ENCODE data around the gene ADD1. TPM values are rescaled to one million over a fixed set of nuclear protein-coding genes. Genes with fewer than 3 reads are reported as not detected.

The ADD1 gene
- total RNA-seq, 1 donor from 2014 or later = 240 TPM

- TF ChIP-seq, protein P1, sequence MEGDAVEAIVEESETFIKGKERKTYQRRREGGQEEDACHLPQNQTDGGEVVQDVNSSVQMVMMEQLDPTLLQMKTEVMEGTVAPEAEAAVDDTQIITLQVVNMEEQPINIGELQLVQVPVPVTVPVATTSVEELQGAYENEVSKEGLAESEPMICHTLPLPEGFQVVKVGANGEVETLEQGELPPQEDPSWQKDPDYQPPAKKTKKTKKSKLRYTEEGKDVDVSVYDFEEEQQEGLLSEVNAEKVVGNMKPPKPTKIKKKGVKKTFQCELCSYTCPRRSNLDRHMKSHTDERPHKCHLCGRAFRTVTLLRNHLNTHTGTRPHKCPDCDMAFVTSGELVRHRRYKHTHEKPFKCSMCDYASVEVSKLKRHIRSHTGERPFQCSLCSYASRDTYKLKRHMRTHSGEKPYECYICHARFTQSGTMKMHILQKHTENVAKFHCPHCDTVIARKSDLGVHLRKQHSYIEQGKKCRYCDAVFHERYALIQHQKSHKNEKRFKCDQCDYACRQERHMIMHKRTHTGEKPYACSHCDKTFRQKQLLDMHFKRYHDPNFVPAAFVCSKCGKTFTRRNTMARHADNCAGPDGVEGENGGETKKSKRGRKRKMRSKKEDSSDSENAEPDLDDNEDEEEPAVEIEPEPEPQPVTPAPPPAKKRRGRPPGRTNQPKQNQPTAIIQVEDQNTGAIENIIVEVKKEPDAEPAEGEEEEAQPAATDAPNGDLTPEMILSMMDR (IDR thresholded peaks at IDR 0.05) = peak; percentile 42
- Mint-ChIP-seq H3K27me3 (ENCODE audit: low read depth) (no peaks in the 10 kb centered on the region), H3K36me3 (ENCODE audit: low read depth) (peaks cover 4% of the 10 kb centered on the region), H3K4me1 (ENCODE audit: low read depth) (peaks cover 45% of the 10 kb centered on the region), H3K27ac (ENCODE audit: unreplicated experiment) (peak overlapping the region; percentile 95), H3K4me3 (ENCODE audit: unreplicated experiment) (peak overlapping the region; percentile 86), H3K9me3 (ENCODE audit: low read depth) (no peaks in the 10 kb centered on the region)
- no peak for DNase-seq (ENCODE audit: low spot score)
Measured at GRCh38 chr4:2961811-2962441, 118.3 kb downstream of the ADD1 start.

GRCh38 chr4:2962614-2963174, 119.0 kb downstream of the ADD1 start:
- no peaks in the 10 kb centered on the region for H3K36me3 Mint-ChIP-seq (ENCODE audit: low read depth)
- no peaks in the 10 kb centered on the region for H3K27me3 Mint-ChIP-seq (ENCODE audit: low read depth)
- H3K4me1 Mint-ChIP-seq (ENCODE audit: low read depth) = peaks cover 42% of the 10 kb centered on the region
- DNase-seq (ENCODE audit: low spot score) = no peak
- H3K4me3 Mint-ChIP-seq (ENCODE audit: unreplicated experiment) = peak overlapping the region; percentile 86
- TF ChIP-seq, protein P1 (IDR thresholded peaks at IDR 0.05) = no peak
- H3K9me3 Mint-ChIP-seq (ENCODE audit: low read depth) = no peaks in the 10 kb centered on the region
- H3K27ac Mint-ChIP-seq (ENCODE audit: unreplicated experiment) = peak overlapping the region; percentile 95

GRCh38 chr4:2963175-2963965, 119.7 kb downstream of the ADD1 start, which contains the start of the genes GRK4 and NOP14:
Gene GRK4, plus strand, starts transcription at chr4:2963571. Its CDS starts 500 bp downstream, at chr4:2964071.
Gene NOP14, minus strand, starts transcription at chr4:2963406. Its CDS starts 87 bp downstream, at chr4:2963319.
- H3K4me3 Mint-ChIP-seq (ENCODE audit: unreplicated experiment) = peak within 1 kb of the TSS; percentile 92
- no peaks in the 10 kb centered on the region for H3K36me3 Mint-ChIP-seq (ENCODE audit: low read depth)
- no peaks in the 10 kb centered on the region for H3K9me3 Mint-ChIP-seq (ENCODE audit: low read depth)
- TF ChIP-seq, protein P1 (IDR thresholded peaks at IDR 0.05) = peak; percentile 75
- H3K4me1 Mint-ChIP-seq (ENCODE audit: low read depth) = peaks cover 37% of the 10 kb centered on the region
- H3K27me3 Mint-ChIP-seq (ENCODE audit: low read depth) = no peaks in the 10 kb centered on the region
- peak within 1 kb of the TSS; percentile 95 for H3K27ac Mint-ChIP-seq (ENCODE audit: unreplicated experiment)
- DNase-seq (ENCODE audit: low spot score) = peak; percentile 99

- Mint-ChIP-seq H3K27ac (ENCODE audit: unreplicated experiment) (peak overlapping the region; percentile 78), H3K4me1 (ENCODE audit: low read depth) (peaks cover 32% of the 10 kb centered on the region), H3K4me3 (ENCODE audit: unreplicated experiment) (peak overlapping the region; percentile 92), H3K9me3 (ENCODE audit: low read depth) (no peaks in the 10 kb centered on the region), H3K27me3 (ENCODE audit: low read depth) (no peaks in the 10 kb centered on the region), H3K36me3 (ENCODE audit: low read depth) (no peaks in the 10 kb centered on the region)
- DNase-seq (ENCODE audit: low spot score) = no peak
- TF ChIP-seq, protein P1 (IDR thresholded peaks at IDR 0.05) = no peak
Measured at GRCh38 chr4:2963966-2964471, 120.4 kb downstream of the ADD1 start.

DNA sequence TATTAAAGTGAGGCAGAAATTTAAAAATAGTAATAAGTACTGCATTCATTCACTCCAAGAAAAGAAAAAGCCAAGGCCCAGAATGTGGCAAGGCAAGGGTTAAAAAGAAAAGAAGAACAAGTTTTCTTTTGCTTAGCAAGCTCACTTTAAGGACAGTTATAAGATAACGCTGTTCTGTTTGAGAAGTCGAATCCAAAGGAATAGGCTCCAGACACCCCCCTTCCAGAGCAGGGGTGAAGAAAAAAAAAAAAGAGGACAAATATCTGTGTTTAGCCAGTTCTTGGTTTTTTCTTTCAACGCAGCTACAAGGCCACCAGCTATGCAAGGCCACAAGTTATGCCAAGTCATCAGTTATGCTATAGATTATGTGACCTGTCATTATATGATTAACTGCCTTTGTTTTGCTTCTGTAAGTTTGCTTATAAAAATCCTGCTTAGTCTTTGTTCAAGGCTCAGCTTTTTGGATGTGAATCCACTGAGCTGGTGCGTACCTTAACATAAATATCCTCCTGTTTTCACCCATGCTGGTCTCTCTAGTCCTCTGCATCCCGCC, 121.1 kb downstream of the ADD1 start:
- Mint-ChIP-seq H3K4me1 (ENCODE audit: low read depth) (peaks cover 28% of the 10 kb centered on the region), H3K27ac (ENCODE audit: unreplicated experiment) (peak overlapping the region; percentile 78), H3K4me3 (ENCODE audit: unreplicated experiment) (peak overlapping the region; percentile 92), H3K27me3 (ENCODE audit: low read depth) (no peaks in the 10 kb centered on the region), H3K36me3 (ENCODE audit: low read depth) (no peaks in the 10 kb centered on the region), H3K9me3 (ENCODE audit: low read depth) (no peaks in the 10 kb centered on the region)
- TF ChIP-seq, protein P1 (IDR thresholded peaks at IDR 0.05) = no peak
- DNase-seq (ENCODE audit: low spot score) = no peak
